Naive thymus-derived CD4-positive, alpha-beta T cell (primary cell): ENCODE data around the gene ODC1. TPM values are rescaled to one million over a fixed set of nuclear protein-coding genes. Genes with fewer than 3 reads are reported as not detected.

Source experiments
- ATAC-seq: fragments of 150-1000 bp; cut with Tn5 transposase; 2 replicates; pipeline ENCODE4 v1.10.0; 2021; ENCODE audit warnings: mild to moderate bottlenecking, moderate library complexity
- CTCF ChIA-PET: fragments of 350-600 bp; sonication (Branson Sonifier 250); formaldehyde crosslinking; loops from one replicate; lab custom pipeline; 2021; ENCODE audit warnings: antibody characterized with exemption; lab: Charles Lee
- POLR2A ChIA-PET: fragments of 350-600 bp; sonication (Branson Sonifier 250); formaldehyde crosslinking; loops from one replicate; lab custom pipeline; 2021; ENCODE audit warnings: antibody characterized with exemption, inconsistent platforms; lab: Charles Lee
- DNase-seq, 9 donors: peaks; one replicate each; pipeline versions ENCODE4 v3.0.0 to v3.0.0-alpha.2; 2020 to 2022; ENCODE audit warnings: mixed read lengths in 1 of 9
- H3K27ac ChIP-seq: one replicate; pipeline ENCODE4 v1.7.0; 2013; ENCODE audit warnings: mild to moderate bottlenecking, low read depth, low read length, moderate library complexity
- H3K27me3 ChIP-seq, 2 donors: one replicate each; pipeline ENCODE4 v1.7.0; 2013; ENCODE audit warnings: low read length in 2 of 2, mild to moderate bottlenecking in 2 of 2, moderate library complexity in 2 of 2; ENCODE audit not compliant: control insufficient read depth in 2 of 2, insufficient read depth in 2 of 2
- H3K36me3 ChIP-seq, 3 experiments: 1 replicate in 2 of 3; 2 replicates in 1 of 3; pipeline ENCODE4 v1.7.0; 2013; ENCODE audit warnings: low read length in 3 of 3, mild to moderate bottlenecking in 3 of 3, moderate library complexity in 1 of 3; ENCODE audit not compliant: insufficient read depth in 3 of 3, control insufficient read depth in 2 of 3
- H3K4me1 ChIP-seq, 2 donors: one replicate each; pipeline ENCODE4 v1.7.0; 2013; ENCODE audit warnings: low read length in 2 of 2, mild to moderate bottlenecking in 2 of 2, moderate library complexity in 1 of 2; ENCODE audit not compliant: control insufficient read depth in 2 of 2, insufficient read depth in 2 of 2
- H3K4me3 ChIP-seq: 2 replicates; pipeline ENCODE4 v1.7.0; 2013; ENCODE audit warnings: mild to moderate bottlenecking, low read length
- H3K9me3 ChIP-seq, 3 experiments: 1 replicate in 2 of 3; 2 replicates in 1 of 3; pipeline ENCODE4 v1.7.0; 2013; ENCODE audit warnings: low read length in 3 of 3; ENCODE audit not compliant: control insufficient read depth in 2 of 3
- H3K27ac Mint-ChIP-seq, 9 donors: one replicate each; pipeline ENCODE4 v1.8.0; 2020 to 2022; ENCODE audit warnings: mixed read lengths in 9 of 9, mild to moderate bottlenecking in 8 of 9, moderate library complexity in 5 of 9, inconsistent platforms in 2 of 9
- H3K27me3 Mint-ChIP-seq, 5 donors: one replicate each; pipeline ENCODE4 v1.8.0; 2021 to 2022; ENCODE audit warnings: mixed read lengths in 5 of 5, mild to moderate bottlenecking in 1 of 5
- H3K36me3 Mint-ChIP-seq, 5 donors: one replicate each; pipeline ENCODE4 v1.8.0; 2020 to 2022; ENCODE audit warnings: mixed read lengths in 5 of 5, mild to moderate bottlenecking in 3 of 5, inconsistent platforms in 1 of 5
- H3K4me1 Mint-ChIP-seq, 7 donors: one replicate each; pipeline ENCODE4 v1.8.0; 2020 to 2022; ENCODE audit warnings: mixed read lengths in 7 of 7, mild to moderate bottlenecking in 3 of 7, inconsistent platforms in 1 of 7
- H3K4me3 Mint-ChIP-seq, 10 donors: one replicate each; pipeline ENCODE4 v1.8.0; 2020 to 2022; ENCODE audit warnings: mild to moderate bottlenecking in 10 of 10, mixed read lengths in 10 of 10, moderate library complexity in 6 of 10, inconsistent platforms in 2 of 10
- H3K9me3 Mint-ChIP-seq, 11 donors: one replicate each; pipeline ENCODE4 v1.8.0; 2020 to 2022; ENCODE audit warnings: mixed read lengths in 11 of 11, mild to moderate bottlenecking in 4 of 11, inconsistent platforms in 1 of 11, moderate library complexity in 1 of 11
- intact Hi-C, 2 donors: fragments of 100-400 bp; cut with micrococcal nuclease; formaldehyde crosslinking; loops; one replicate each; pipeline ENCODE4 v1.15.1; 2023
- polyA plus RNA-seq, 2 donors: library from polyadenylated mRNA; unstranded; fragments of 300-500 nt; fragmentation: Illumina TruSeq; gene quantifications; one replicate each; pipeline ENCODE4 v1.2.3, GENCODE V29; 2021
- total RNA-seq, 6 experiments: library from RNA in 5 of 6; stranded (reverse) in 5 of 6; gene quantifications; 1 replicate in 5 of 6; 2 replicates in 1 of 6; pipeline ENCODE4 v1.2.3 and lab custom pipeline; 2021 to 2026

ODC1 gene
- total and polyA plus RNA-seq, 7 experiments from 2014 or later = 32.7 to 88.2 (median 52.4) TPM

DNA sequence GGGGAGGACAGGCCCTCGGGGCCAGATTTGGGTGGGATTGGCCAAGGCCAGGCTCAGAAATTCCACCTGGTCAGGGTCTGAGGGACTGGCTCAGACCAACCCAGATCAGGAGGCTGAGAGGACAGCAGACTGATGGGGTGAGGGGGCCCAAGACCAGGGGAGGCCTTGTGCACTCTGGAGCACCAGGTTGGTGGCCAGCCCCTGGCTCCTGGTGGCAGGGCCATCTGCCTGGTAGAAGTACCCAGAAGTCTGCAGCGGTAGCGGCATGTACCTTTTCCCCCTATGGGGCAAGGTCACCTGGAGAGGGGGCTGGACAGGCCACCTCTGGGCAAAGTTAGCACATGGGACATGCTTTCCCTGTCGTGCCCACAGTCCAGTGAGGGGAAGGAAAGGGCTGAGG, 21.2 kb upstream of the ODC1 start:
- H3K9me3 Mint-ChIP-seq = no peaks in the 10 kb centered on the region
- H3K4me3 Mint-ChIP-seq = no peak overlapping the region
- Histone ChIP-seq H3K27me3 (no peaks in the 10 kb centered on the region), H3K9me3 (no peaks in the 10 kb centered on the region), H3K27ac (no peak overlapping the region), H3K4me1 (no peaks in the 10 kb centered on the region), H3K36me3 (no peaks in the 10 kb centered on the region), H3K4me3 (no peak overlapping the region)
- ChIA-PET CTCF (no interaction called here), POLR2A (no interaction called here)
- intact Hi-C loops = no loop called here
- H3K27me3 Mint-ChIP-seq = peaks cover 0 to 3% (median 0%) of the 10 kb centered on the region in 5 donors
- H3K27ac Mint-ChIP-seq = no peak overlapping the region
- DNase-seq (no peak), ATAC-seq (no peak)
- no peaks in the 10 kb centered on the region for H3K36me3 Mint-ChIP-seq
- H3K4me1 Mint-ChIP-seq = no peaks in the 10 kb centered on the region

DNA sequence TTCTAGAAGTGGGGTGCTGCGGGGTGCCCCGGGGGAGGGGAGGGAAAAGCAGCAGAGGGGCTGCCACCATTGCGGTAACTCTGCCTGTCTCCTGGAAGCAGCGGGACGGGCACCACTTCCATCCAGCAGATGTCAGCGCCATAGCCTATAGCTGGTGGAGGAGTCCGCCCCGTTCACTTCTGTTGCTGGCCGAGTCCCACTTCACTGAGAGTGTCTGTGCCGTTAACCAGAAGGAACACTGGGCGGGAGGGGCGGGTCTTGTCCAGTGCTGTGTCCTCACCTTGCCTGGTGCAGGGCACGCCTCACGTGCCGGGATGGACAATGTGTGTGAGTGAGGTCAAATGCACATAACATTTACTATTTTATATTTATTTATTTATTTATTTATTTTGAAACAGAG, 19.3 kb upstream of the ODC1 start:
- DNase-seq (no peak), ATAC-seq (no peak)
- Histone ChIP-seq H3K36me3 (no peaks in the 10 kb centered on the region), H3K9me3 (no peaks in the 10 kb centered on the region), H3K4me1 (no peaks in the 10 kb centered on the region), H3K27ac (no peak overlapping the region), H3K4me3 (no peak overlapping the region), H3K27me3 (no peaks in the 10 kb centered on the region)
- CTCF ChIA-PET = no interaction called here
- POLR2A ChIA-PET = no interaction called here
- H3K36me3 Mint-ChIP-seq = no peaks in the 10 kb centered on the region
- intact Hi-C loops = no loop called here
- H3K27ac Mint-ChIP-seq = no peak overlapping the region
- no peaks in the 10 kb centered on the region for H3K9me3 Mint-ChIP-seq
- H3K4me1 Mint-ChIP-seq = no peaks in the 10 kb centered on the region
- H3K27me3 Mint-ChIP-seq = peaks cover 0 to 7% (median 3%) of the 10 kb centered on the region in 5 donors
- H3K4me3 Mint-ChIP-seq = no peak overlapping the region

DNA sequence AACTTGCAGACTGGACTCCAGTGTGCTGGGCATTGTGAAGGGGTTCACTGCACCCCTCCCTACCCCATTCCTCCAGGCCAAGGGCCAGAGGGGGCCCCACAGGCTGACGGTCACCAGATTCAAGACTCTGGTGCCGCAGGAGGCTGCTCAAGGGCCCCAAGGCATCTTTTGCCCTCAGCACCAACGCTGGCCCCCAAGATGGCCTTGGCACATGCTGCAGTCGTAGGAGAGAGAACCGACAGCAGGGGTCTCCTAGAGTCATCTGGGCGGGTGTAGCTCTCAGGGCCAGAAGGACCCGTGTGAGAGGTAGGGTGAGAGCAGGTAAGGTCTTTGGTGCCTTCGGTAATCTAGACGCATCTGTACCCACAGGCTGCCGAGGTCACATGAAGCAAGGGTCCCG, 18.7 kb upstream of the ODC1 start:
- no peak for DNase-seq

DNA sequence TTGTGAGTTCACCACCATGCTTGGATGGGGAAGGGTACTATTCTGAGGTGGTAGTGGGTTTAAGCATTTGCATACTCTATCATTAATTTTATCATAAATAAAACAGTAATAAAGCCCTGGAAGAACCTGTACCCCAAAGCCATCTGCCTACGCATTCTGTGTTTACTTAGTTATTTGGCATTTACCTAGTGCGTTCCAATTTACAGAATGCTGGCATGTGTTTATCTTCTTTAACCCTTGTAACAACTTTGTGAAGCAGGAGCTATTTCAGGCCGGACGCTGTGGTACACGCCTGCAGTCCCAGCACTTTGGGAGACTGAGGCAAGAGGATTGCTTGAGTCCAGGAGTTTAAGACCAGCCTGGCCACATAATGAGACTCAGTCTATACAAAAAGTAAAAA, 17.8 kb upstream of the ODC1 start:
- Histone ChIP-seq H3K36me3 (no peaks in the 10 kb centered on the region), H3K4me3 (no peak overlapping the region), H3K4me1 (no peaks in the 10 kb centered on the region), H3K27me3 (no peaks in the 10 kb centered on the region), H3K9me3 (no peaks in the 10 kb centered on the region), H3K27ac (no peak overlapping the region)
- ChIA-PET CTCF (no interaction called here), POLR2A (no interaction called here)
- Mint-ChIP-seq H3K36me3 (no peaks in the 10 kb centered on the region), H3K27me3 (peaks cover 3 to 13% (median 4%) of the 10 kb centered on the region in 5 donors), H3K4me1 (no peaks in the 10 kb centered on the region), H3K27ac (no peak overlapping the region), H3K9me3 (no peaks in the 10 kb centered on the region), H3K4me3 (no peak overlapping the region)
- no peak for DNase-seq
- no peak for ATAC-seq
- intact Hi-C loops = no loop called here

More for the DNA sequence above, 18.7 kb upstream of the ODC1 start:
- no peak overlapping the region for H3K4me3 Mint-ChIP-seq
- Histone ChIP-seq H3K4me3 (no peak overlapping the region), H3K36me3 (no peaks in the 10 kb centered on the region), H3K9me3 (no peaks in the 10 kb centered on the region), H3K27me3 (no peaks in the 10 kb centered on the region), H3K4me1 (no peaks in the 10 kb centered on the region), H3K27ac (no peak overlapping the region)
- ChIA-PET POLR2A (no interaction called here), CTCF (no interaction called here)
- no peaks in the 10 kb centered on the region for H3K9me3 Mint-ChIP-seq
- H3K4me1 Mint-ChIP-seq = no peaks in the 10 kb centered on the region
- no peaks in the 10 kb centered on the region for H3K36me3 Mint-ChIP-seq
- ATAC-seq = no peak
- peaks cover 0 to 9% (median 4%) of the 10 kb centered on the region in 5 donors for H3K27me3 Mint-ChIP-seq
- H3K27ac Mint-ChIP-seq = no peak overlapping the region
- intact Hi-C loops = no loop called here

DNA sequence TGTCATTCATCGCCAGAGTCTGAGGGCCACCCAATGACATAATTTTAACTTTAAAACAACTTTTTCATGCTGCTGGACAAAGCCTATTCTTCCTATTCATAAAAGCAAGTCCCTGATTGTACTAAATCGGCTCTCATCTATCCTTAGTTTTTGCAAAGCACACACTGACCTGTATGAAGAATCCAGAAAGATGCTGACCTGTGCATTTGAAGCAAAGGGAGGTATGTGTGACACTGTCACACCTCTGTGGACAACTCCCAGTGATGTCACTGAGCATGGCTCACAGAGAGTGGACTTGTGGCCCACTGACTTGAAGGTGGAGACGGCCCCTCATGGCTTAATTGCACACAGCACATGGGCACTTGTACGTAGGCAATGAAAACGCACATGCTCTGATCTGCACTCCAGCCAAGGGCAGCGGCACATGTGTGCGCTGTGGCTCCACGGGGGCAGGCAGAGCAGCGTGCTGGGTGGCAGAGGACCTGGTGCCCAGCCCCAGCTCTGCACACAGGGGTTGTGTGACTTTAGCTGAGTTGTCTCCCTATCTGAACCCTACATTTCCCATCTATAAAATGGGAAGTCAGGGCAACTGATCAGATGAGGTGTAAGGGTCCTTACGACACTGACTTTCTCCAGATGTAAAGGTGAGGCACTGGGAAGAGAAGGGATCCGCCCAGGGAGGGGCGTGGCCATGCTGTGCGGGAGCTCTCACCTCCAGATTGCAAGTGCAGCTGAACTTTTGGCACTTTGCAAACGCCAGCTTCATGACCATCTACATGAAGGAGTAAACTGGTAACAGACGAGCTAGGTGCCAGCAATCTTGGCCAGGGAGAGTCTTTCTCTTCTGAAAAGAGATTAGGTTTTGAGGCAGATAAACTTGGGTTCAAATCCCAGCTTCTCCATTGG, 14.3 kb upstream of the ODC1 start:
- ChIA-PET POLR2A (no interaction called here), CTCF (no interaction called here)
- no peak overlapping the region for H3K27ac ChIP-seq
- H3K4me1 ChIP-seq = no peaks in the 10 kb centered on the region
- intact Hi-C loops = no loop called here
- Mint-ChIP-seq H3K27me3 (peaks cover 0 to 36% (median 4%) of the 10 kb centered on the region in 5 donors), H3K36me3 (no peaks in the 10 kb centered on the region), H3K9me3 (no peaks in the 10 kb centered on the region), H3K4me3 (no peak overlapping the region), H3K27ac (no peak overlapping the region), H3K4me1 (no peaks in the 10 kb centered on the region)
- no peak for DNase-seq
- H3K27me3 ChIP-seq = no peaks in the 10 kb centered on the region
- no peak overlapping the region for H3K4me3 ChIP-seq
- no peak for ATAC-seq
- H3K9me3 ChIP-seq = no peaks in the 10 kb centered on the region
- no peaks in the 10 kb centered on the region for H3K36me3 ChIP-seq

DNA sequence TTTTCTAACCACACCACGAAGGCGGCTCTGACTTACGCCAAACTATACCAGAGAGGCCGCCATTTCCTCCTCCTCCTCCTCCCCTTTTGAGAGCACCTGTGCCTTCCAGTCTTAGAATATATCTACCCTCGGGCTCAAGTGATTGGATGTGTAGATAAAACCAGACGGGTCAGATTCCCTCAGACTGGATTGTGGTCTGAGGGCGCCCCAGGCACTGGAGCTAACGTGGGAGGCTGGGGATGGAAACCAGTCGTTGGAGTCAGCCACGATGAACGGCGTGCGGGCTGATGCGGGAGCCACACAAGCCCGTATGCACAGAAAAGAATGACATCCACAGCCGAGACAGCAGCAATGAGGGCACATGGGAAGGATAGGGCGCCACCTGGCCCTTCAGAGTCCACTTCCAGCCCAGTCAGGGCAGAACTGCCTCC, 12.3 kb upstream of the ODC1 start:
- ChIA-PET CTCF (no interaction called here), POLR2A (no interaction called here)
- Histone ChIP-seq H3K27ac (no peak overlapping the region), H3K4me3 (no peak overlapping the region), H3K27me3 (no peaks in the 10 kb centered on the region), H3K36me3 (no peaks in the 10 kb centered on the region), H3K4me1 (no peaks in the 10 kb centered on the region), H3K9me3 (no peaks in the 10 kb centered on the region)
- H3K27ac Mint-ChIP-seq = no peak overlapping the region
- no peak overlapping the region for H3K4me3 Mint-ChIP-seq
- no peaks in the 10 kb centered on the region for H3K36me3 Mint-ChIP-seq
- intact Hi-C loops = no loop called here
- no peak for ATAC-seq
- no peak for DNase-seq
- no peaks in the 10 kb centered on the region for H3K4me1 Mint-ChIP-seq
- H3K27me3 Mint-ChIP-seq = peaks cover 0 to 38% (median 4%) of the 10 kb centered on the region in 5 donors
- H3K9me3 Mint-ChIP-seq = no peaks in the 10 kb centered on the region
